ENCODE results near the gene CACNA1B. TPM values are rescaled to one million over a fixed set of nuclear protein-coding genes. Genes with fewer than 3 reads are reported as not detected.

The CACNA1B gene
- total RNA-seq, 1 experiment from 2014 or later: 7.8 TPM

DNA sequence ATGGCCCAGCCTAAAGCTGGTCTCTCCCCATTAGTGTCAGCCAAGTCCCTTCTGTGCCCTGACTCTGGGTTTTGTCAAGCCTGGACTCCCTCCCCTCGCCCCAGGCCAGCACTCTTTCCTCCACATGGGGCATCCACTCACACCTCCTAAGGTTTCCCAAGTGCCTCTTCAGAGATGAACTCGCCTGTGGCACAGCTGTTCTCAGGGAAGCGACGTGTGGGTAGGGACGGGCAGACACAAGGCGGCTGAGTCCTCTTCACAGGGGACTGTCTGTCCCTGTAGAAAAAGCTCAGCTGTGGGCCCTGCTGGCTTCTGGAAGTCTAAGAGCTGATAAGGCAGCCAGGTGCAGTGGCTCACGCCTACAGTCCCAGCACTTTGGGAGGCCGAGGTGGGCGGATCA, 78.5 kb downstream of the CACNA1B start:
- H3K4me1 ChIP-seq (ENCODE audit: insufficient read depth, low read length): no peaks in the 10 kb centered on the region
- TF ChIP-seq, protein P1, sequence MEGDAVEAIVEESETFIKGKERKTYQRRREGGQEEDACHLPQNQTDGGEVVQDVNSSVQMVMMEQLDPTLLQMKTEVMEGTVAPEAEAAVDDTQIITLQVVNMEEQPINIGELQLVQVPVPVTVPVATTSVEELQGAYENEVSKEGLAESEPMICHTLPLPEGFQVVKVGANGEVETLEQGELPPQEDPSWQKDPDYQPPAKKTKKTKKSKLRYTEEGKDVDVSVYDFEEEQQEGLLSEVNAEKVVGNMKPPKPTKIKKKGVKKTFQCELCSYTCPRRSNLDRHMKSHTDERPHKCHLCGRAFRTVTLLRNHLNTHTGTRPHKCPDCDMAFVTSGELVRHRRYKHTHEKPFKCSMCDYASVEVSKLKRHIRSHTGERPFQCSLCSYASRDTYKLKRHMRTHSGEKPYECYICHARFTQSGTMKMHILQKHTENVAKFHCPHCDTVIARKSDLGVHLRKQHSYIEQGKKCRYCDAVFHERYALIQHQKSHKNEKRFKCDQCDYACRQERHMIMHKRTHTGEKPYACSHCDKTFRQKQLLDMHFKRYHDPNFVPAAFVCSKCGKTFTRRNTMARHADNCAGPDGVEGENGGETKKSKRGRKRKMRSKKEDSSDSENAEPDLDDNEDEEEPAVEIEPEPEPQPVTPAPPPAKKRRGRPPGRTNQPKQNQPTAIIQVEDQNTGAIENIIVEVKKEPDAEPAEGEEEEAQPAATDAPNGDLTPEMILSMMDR (conservative IDR thresholded peaks at IDR 0.05): no peak
- no peak overlapping the region for H2BK12ac ChIP-seq (ENCODE audit: insufficient read length, low read depth, low read length)
- no peak overlapping the region for H3K4ac ChIP-seq (ENCODE audit: low read depth, low read length)
- no peak overlapping the region for H4K5ac ChIP-seq (ENCODE audit: insufficient read length, low read depth, low read length)
- no peak overlapping the region for H3T11ph ChIP-seq (ENCODE audit: low read length)
- H2AFZ ChIP-seq (ENCODE audit: low read length): no peak overlapping the region
- no peaks in the 10 kb centered on the region for H3K79me1 ChIP-seq (ENCODE audit: insufficient read depth, low read depth, low read length, poor library complexity, severe bottlenecking)
- Mint-ChIP-seq H3K9me3 (no peaks in the 10 kb centered on the region; a peak in 1 of 5 replicates), H3K27ac (no peak overlapping the region), H3K36me3 (ENCODE audit: insufficient read depth in 1 of 3, low read depth in 3 of 3) (peaks cover 4 to 17% (median 7%) of the 10 kb centered on the region in 3 experiments; a peak in 5 of 7 replicates), H3K27me3 (ENCODE audit: low read depth) (no peaks in the 10 kb centered on the region), H3K4me1 (peaks cover 0 to 6% of the 10 kb centered on the region in 2 experiments; a peak in 1 of 4 replicates), H3K4me3 (no peak overlapping the region)
- H2BK20ac ChIP-seq (ENCODE audit: low read depth, low read length, poor library complexity, severe bottlenecking): no peak overlapping the region
- H3K27ac ChIP-seq (ENCODE audit: insufficient read length, low read depth, low read length): no peak overlapping the region
- no peaks in the 10 kb centered on the region for H3K9me3 ChIP-seq (ENCODE audit: control insufficient read depth, low read depth, low read length)
- peaks cover 2% of the 10 kb centered on the region for H3K23me2 ChIP-seq (ENCODE audit: insufficient read length, low read depth, low read length, poor library complexity, severe bottlenecking)
- no peaks in the 10 kb centered on the region for H3K79me2 ChIP-seq (ENCODE audit: insufficient read depth, low read length)
- DNase-seq: no peak
- H2AK5ac ChIP-seq (ENCODE audit: insufficient read length, low read length): no peak overlapping the region
- H2BK15ac ChIP-seq (ENCODE audit: low read depth, low read length): no peak overlapping the region
- no peak overlapping the region for H2BK120ac ChIP-seq (ENCODE audit: low read depth, low read length, poor library complexity, severe bottlenecking)
- H3K56ac ChIP-seq (ENCODE audit: insufficient read length, low read depth, low read length): no peak overlapping the region
- H3K23ac ChIP-seq (ENCODE audit: insufficient read length, low read depth, low read length): no peak overlapping the region
- H4K91ac ChIP-seq (ENCODE audit: insufficient read length, low read depth, low read length): no peak overlapping the region
- H2BK5ac ChIP-seq (ENCODE audit: insufficient read length, low read length): no peak overlapping the region
- no peak overlapping the region for H3K14ac ChIP-seq (ENCODE audit: insufficient read depth, low read length)
- H3K27me3 ChIP-seq (ENCODE audit: insufficient read depth, low read length): no peaks in the 10 kb centered on the region
- no CpG with 5 or more reads among the region's 9 CpGs for WGBS (ENCODE audit: extremely low coverage, insufficient read length, low lambda C conversion rate)
- no peaks in the 10 kb centered on the region for H4K20me1 ChIP-seq (ENCODE audit: control insufficient read depth, insufficient read depth, insufficient read length)
- no peak overlapping the region for H3K4me2 ChIP-seq (ENCODE audit: insufficient read depth, insufficient read length, low read length)
- H4K8ac ChIP-seq (replicated peaks; ENCODE audit: insufficient read length, low read depth, low read length): no peak overlapping the region
- H3K18ac ChIP-seq (ENCODE audit: insufficient read length, low read depth, low read length): no peak overlapping the region
- H3K9ac ChIP-seq (ENCODE audit: extremely low read depth, insufficient read length, low read length): no peak overlapping the region
